GF-D8 (cell line): ENCODE data around the gene PGAP3.

Experiments
- DNase-seq: peaks from one replicate; lab custom pipeline; 2025; lab: John Stamatoyannopoulos, UW

The PGAP3 gene

DNA sequence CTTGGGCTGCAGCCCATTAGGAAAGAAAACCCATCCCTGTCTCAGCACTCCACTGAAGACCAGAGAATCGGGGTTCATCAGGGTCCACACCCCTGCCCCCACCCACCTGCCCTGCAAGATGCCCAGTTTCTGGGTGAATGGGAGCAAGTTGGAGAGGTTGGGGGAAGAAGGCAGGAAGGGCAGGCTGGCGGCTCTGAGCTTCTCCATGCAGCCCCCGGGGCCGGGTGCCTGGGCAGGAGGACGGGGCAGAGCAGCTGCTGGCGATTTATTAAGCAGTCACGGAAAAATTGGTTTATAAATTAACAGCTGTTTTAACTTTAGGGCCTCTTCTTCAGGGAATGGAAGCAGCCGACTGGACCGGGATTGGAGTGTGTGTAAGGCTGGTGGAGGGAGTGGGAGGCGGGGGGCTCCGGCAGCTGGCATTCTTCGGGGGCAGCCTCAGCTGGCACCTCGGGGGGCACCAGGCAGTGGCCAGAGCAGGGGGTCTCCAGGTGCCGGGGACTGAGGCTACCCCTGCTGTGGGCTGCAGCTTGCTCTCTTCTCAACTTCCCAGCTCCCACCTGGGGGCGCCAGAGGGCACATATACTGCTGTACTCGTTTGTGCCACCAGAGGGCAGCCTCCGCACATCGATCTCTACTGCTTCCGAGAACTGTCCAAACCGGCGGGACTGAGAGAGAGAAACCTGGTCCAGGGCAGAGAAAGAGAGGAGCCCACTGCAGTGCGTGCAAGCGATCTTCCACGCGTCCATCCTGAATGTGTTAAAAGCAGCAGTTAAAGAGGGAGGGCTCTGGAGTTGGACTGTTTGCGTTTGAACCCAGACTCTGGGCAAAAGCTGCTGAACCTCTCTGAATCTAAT is 66.1 kb downstream of the PGAP3 start:
- DNase-seq: peak; percentile 22
